IPS-18a (cell line): ENCODE results near the gene REC114.

Experiments used
- H3K27ac ChIP-seq: one replicate; pipeline ENCODE4 v1.5.1; 2013; ENCODE audit warnings: low read length
- H3K27me3 ChIP-seq: one replicate; pipeline ENCODE4 v1.6.1; 2013; ENCODE audit warnings: mild to moderate bottlenecking, low read length; ENCODE audit not compliant: control insufficient read depth, insufficient read depth
- H3K36me3 ChIP-seq: one replicate; pipeline ENCODE4 v1.6.1; 2013; ENCODE audit warnings: low read depth, low read length; ENCODE audit not compliant: control insufficient read depth
- H3K4me1 ChIP-seq: one replicate; pipeline ENCODE4 v1.6.1; 2013; ENCODE audit warnings: low read depth, low read length; ENCODE audit not compliant: control insufficient read depth
- H3K4me3 ChIP-seq: one replicate; pipeline ENCODE4 v1.5.1; 2013; ENCODE audit warnings: low read length
- H3K9ac ChIP-seq: one replicate; pipeline ENCODE4 v1.6.1; 2013; ENCODE audit warnings: mild to moderate bottlenecking, low read length, moderate library complexity
- H3K9me3 ChIP-seq: one replicate; pipeline ENCODE4 v1.6.1; 2013; ENCODE audit warnings: low read depth, low read length; ENCODE audit not compliant: control insufficient read depth

The REC114 gene

DNA sequence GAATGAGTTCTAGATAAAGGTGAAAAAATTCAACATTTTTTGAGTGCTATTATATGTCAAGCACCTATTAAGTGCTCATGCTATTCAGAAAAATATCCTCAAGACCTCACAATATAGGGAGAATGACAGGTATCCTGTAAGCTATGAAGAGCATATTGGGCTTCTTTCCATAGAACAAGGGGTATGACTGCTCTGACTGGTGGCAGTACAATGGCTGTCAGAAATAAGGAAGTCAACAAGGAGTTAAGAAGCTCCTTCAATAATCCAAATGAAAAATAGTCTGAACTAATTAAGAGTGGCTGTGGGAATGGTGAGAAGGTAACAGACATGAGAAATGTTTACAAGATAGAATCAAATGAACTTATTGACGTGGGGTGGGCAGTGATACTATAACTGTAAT lies 165.5 kb downstream of the REC114 start:
- no peaks in the 10 kb centered on the region for H3K27me3 ChIP-seq
- H3K4me3 ChIP-seq, result no peak overlapping the region
- H3K9ac ChIP-seq, result no peak overlapping the region
- H3K27ac ChIP-seq, result no peak overlapping the region
- H3K9me3 ChIP-seq, result no peaks in the 10 kb centered on the region
- H3K4me1 ChIP-seq, result peaks cover 15% of the 10 kb centered on the region
- H3K36me3 ChIP-seq, result no peaks in the 10 kb centered on the region

DNA sequence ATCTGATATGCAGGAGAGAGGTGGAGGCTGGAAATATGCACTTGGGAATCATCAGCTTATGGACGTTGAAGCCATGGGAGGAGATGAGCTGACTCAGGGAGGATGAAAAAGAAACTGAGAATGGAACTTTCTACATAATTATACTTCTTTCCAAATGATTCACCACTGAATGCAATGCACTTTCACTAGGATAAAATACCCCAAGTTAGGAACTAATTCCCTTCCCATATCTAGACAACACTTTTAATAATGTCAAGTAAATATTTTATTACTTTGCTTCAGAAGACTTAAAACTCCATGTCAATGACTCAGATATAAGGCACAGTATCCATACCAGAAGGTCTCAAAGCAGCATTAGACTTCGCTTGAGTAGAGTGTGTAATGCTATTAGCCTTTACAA lies 166.0 kb downstream of the REC114 start:
- H3K27ac ChIP-seq, result no peak overlapping the region
- H3K4me3 ChIP-seq, result no peak overlapping the region

More for the DNA sequence above, 166.0 kb downstream of the REC114 start:
- Histone ChIP-seq H3K27me3 (no peaks in the 10 kb centered on the region), H3K36me3 (no peaks in the 10 kb centered on the region), H3K4me1 (peaks cover 15% of the 10 kb centered on the region), H3K9me3 (no peaks in the 10 kb centered on the region), H3K9ac (no peak overlapping the region)
